Endothelial cell of umbilical vein (primary cell): Measurements from ENCODE around the gene DUSP22. TPM values are rescaled to one million over a fixed set of nuclear protein-coding genes. Genes with fewer than 3 reads are reported as not detected.
"Not testable (repeated sequence)": the region's sequence is repeated elsewhere in the genome, so short reads cannot be mapped to it uniquely, and the experiment has no call there.

Source experiments
- BruUV-seq: library from RNA; stranded (reverse); fragments of 400-500 nt; replicated peaks from 2 replicates; lab custom pipeline; 2021; lab: Mats Ljungman, UMichigan
- CTCF ChIA-PET: fragments of 300-600, 350-600 bp; sonication (Branson Sonifier 250); formaldehyde crosslinking; loops from one replicate; lab custom pipeline; 2021; ENCODE audit warnings: antibody characterized with exemption, inconsistent platforms; lab: Charles Lee
- POLR2A ChIA-PET: fragments of 300-600, 350-600 bp; sonication (Branson Sonifier 250); formaldehyde crosslinking; loops from one replicate; lab custom pipeline; 2021; ENCODE audit warnings: antibody characterized with exemption, inconsistent platforms; lab: Charles Lee
- DNase-seq: peaks from one replicate; pipeline ENCODE4 v3.0.0-alpha.2; 2011; ENCODE audit warnings: low read depth, low spot score
- FAIRE-seq: peaks from 2 replicates; lab custom pipeline; 2011; peaks lifted over from hg19 to GRCh38; lab: Jason Lieb, UNC
- H2AFZ ChIP-seq: 2 replicates; pipeline ENCODE4 v1.6.0; 2012; ENCODE audit warnings: low read depth, low read length, control low read depth, inconsistent platforms
- H3K27ac ChIP-seq: 2 replicates; pipeline ENCODE4 v1.5.1; 2011; ENCODE audit warnings: low read depth, mild to moderate bottlenecking, control low read depth, low read length, moderate library complexity; ENCODE audit not compliant: insufficient read depth
- H3K27me3 ChIP-seq, 2 experiments: 2 replicates each; pipeline versions ENCODE4 v1.6.0 to v1.6.1; 2011; ENCODE audit warnings: low read length in 2 of 2, mixed read lengths in 1 of 2; ENCODE audit not compliant: control insufficient read depth in 2 of 2, insufficient read depth in 2 of 2
- H3K36me3 ChIP-seq, 2 experiments: 2 replicates in 1 of 2; 3 replicates in 1 of 2; pipeline ENCODE4 v1.5.1; 2011; ENCODE audit warnings: low read length in 2 of 2, mild to moderate bottlenecking in 1 of 2, moderate library complexity in 1 of 2; ENCODE audit not compliant: control insufficient read depth in 2 of 2, insufficient read depth in 2 of 2; ENCODE audit errors: extremely low read depth in 1 of 2
- H3K4me1 ChIP-seq: 3 replicates; pipeline ENCODE4 v1.5.1; 2011; ENCODE audit warnings: mild to moderate bottlenecking, low read length; ENCODE audit not compliant: control insufficient read depth, insufficient read depth; ENCODE audit errors: extremely low read depth
- H3K4me2 ChIP-seq: 2 replicates; pipeline ENCODE4 v1.6.1; 2011; ENCODE audit warnings: low read length, control low read depth, mixed read lengths; ENCODE audit not compliant: insufficient read depth
- H3K4me3 ChIP-seq, 3 experiments: fragments of 200-600 bp in 1 of 3; sonication (generic), shearing (Covaris generic) in 1 of 3; replicated peaks in 1 of 3; 2 replicates each; pipeline ENCODE4 v1.5.1; 2011 to 2016; ENCODE audit warnings: control low read depth in 3 of 3, low read length in 3 of 3, mild to moderate bottlenecking in 2 of 3, inconsistent platforms in 1 of 3, low read depth in 1 of 3, moderate library complexity in 1 of 3; ENCODE audit not compliant: insufficient read depth in 1 of 3
- H3K79me2 ChIP-seq: 2 replicates; pipeline ENCODE4 v1.6.0; 2012; ENCODE audit warnings: low read length, inconsistent platforms; ENCODE audit not compliant: control insufficient read depth, insufficient read depth
- H3K9ac ChIP-seq: replicated peaks from 2 replicates; pipeline ENCODE3; 2011; ENCODE audit warnings: low read length, control low read depth; ENCODE audit not compliant: insufficient read depth; ENCODE audit errors: extremely low read depth
- H3K9me1 ChIP-seq: replicated peaks from 3 replicates; pipeline ENCODE4 v1.6.0; 2011; ENCODE audit warnings: mild to moderate bottlenecking, low read length; ENCODE audit not compliant: control insufficient read depth, insufficient read depth; ENCODE audit errors: extremely low read depth
- H3K9me3 ChIP-seq: replicated peaks from 2 replicates; pipeline ENCODE4 v1.5.1; 2012; ENCODE audit warnings: low read length, inconsistent platforms; ENCODE audit not compliant: control insufficient read depth, insufficient read depth
- H4K20me1 ChIP-seq: replicated peaks from 2 replicates; pipeline ENCODE3; 2011; ENCODE audit warnings: mild to moderate bottlenecking, low read length; ENCODE audit not compliant: control insufficient read depth, insufficient read depth; ENCODE audit errors: extremely low read depth
- CTCF ChIP-seq, 2 donors: IDR thresholded peaks; 1 replicate in 1 of 2; 2 replicates in 1 of 2; pipeline ENCODE4 v1.5.1; 2011; ENCODE audit warnings: low read length in 2 of 2, mild to moderate bottlenecking in 2 of 2, moderate library complexity in 2 of 2, control low read depth in 1 of 2, inconsistent platforms in 1 of 2, low read depth in 1 of 2; ENCODE audit not compliant: insufficient read depth in 1 of 2; ENCODE audit errors: extremely low read depth in 1 of 2
- EZH2 ChIP-seq: IDR thresholded peaks from 2 replicates; pipeline ENCODE4 v1.6.1; 2012; ENCODE audit warnings: borderline replicate concordance, low read depth, mild to moderate bottlenecking, moderate library complexity, low read length, inconsistent platforms; ENCODE audit not compliant: severe bottlenecking
- FOS ChIP-seq: IDR thresholded peaks from 2 replicates; pipeline ENCODE4 v1.6.1; 2011; ENCODE audit warnings: mild to moderate bottlenecking, low read length, moderate library complexity, borderline replicate concordance; ENCODE audit not compliant: insufficient read depth
- GATA2 ChIP-seq: IDR thresholded peaks from 2 replicates; pipeline ENCODE4 v1.7.0; 2011; ENCODE audit warnings: low read depth, mild to moderate bottlenecking, moderate library complexity, mixed read lengths, low read length; ENCODE audit not compliant: insufficient read length, insufficient read depth
- JUN ChIP-seq: IDR thresholded peaks from 2 replicates; pipeline ENCODE4 v1.6.1; 2011; ENCODE audit warnings: borderline replicate concordance, low read depth; ENCODE audit not compliant: insufficient read length, insufficient read depth
- MAX ChIP-seq: IDR thresholded peaks from 2 replicates; pipeline ENCODE4 v1.6.1; 2011; ENCODE audit not compliant: insufficient read depth, insufficient read length
- MYC ChIP-seq: IDR thresholded peaks from one replicate; pipeline ENCODE4 v1.6.1; 2011; ENCODE audit warnings: mild to moderate bottlenecking, low read depth, low read length
- POLR2A ChIP-seq: IDR thresholded peaks from 2 replicates; pipeline ENCODE4 v1.6.1; 2012; ENCODE audit warnings: low read depth, mild to moderate bottlenecking, control low read depth, low read length
- POLR2AphosphoS5 ChIP-seq: IDR thresholded peaks from 2 replicates; pipeline ENCODE4 v1.6.1; 2012; ENCODE audit warnings: low read depth, mild to moderate bottlenecking, control low read depth, low read length, moderate library complexity; ENCODE audit not compliant: insufficient read depth
- dilution Hi-C: fragments of 300-500 bp; cut with MboI; formaldehyde crosslinking; loops from one replicate; pipeline ENCODE4 v1.15.0; 2019; ENCODE audit warnings: low sequenced_read_pairs; ENCODE audit not compliant: extremely low pct_ligation_motif_present
- intact Hi-C: fragments of 100-400 bp; cut with micrococcal nuclease; formaldehyde crosslinking; loops from one replicate; pipeline ENCODE4 v1.10.0; 2022
- polyA plus RNA-seq, 4 experiments: library from polyadenylated mRNA; depleted of rRNA in 3 of 4; stranded (reverse) in 3 of 4; unstranded in 1 of 4; fragments of >200 nt; gene quantifications; 2 replicates each; pipeline versions ENCODE4 v1.2.1 to v1.2.3, GENCODE V29; 2011 to 2012; ENCODE audit warnings: missing spikeins in 1 of 4
- total RNA-seq: library from RNA; stranded (reverse); gene quantifications from 2 replicates; pipeline ENCODE4 v1.2.3, GENCODE V29; 2021

The DUSP22 gene
- total and polyA plus RNA-seq, 2 donors (not counting 3 experiments of a cell fraction or from before 2014, with no cell fraction given): 23.2 to 33.9 TPM

- TF ChIP-seq MYC (no peak), EZH2 (no peak), FOS (no peak), GATA2 (no peak), MAX (no peak), CTCF (IDR thresholded peaks at IDR 0.05; ENCODE audit: extremely low read depth in 1 of 2, insufficient read depth in 1 of 2, low read depth in 1 of 2, low read length in 2 of 2) (no peak), JUN (no peak), POLR2AphosphoS5 (no peak), POLR2A (no peak)
- ChIA-PET POLR2A (no interaction called here), CTCF (interaction anchor here (1.2 kb wide), 1 partner anchor 28 kb away, joined by 3 read pairs; no protein-coding TSS in a partner anchor)
- Histone ChIP-seq H4K20me1 (no peaks in the 10 kb centered on the region), H3K27me3 (peaks cover 0 to 7% of the 10 kb centered on the region in 2 experiments), H2AFZ (no peak overlapping the region), H3K36me3 (no peaks in the 10 kb centered on the region), H3K79me2 (no peaks in the 10 kb centered on the region), H3K27ac (no peak overlapping the region), H3K9ac (no peak overlapping the region), H3K4me3 (no peak overlapping the region), H3K4me1 (no peaks in the 10 kb centered on the region), H3K4me2 (no peak overlapping the region), H3K9me3 (no peaks in the 10 kb centered on the region), H3K9me1 (no peaks in the 10 kb centered on the region)
- dilution Hi-C loops (no loop called here), intact Hi-C loops (no loop called here)
- BruUV-seq: no TSS peak
- DNase-seq (no peak), FAIRE-seq (peak; percentile 63)
These were observed 84.7 kb downstream of the DUSP22 start for GRCh38 chr6:376827-377640.

GRCh38 chr6:377641-378020 lies 85.3 kb downstream of the DUSP22 start:
- POLR2A ChIA-PET, H3K27me3 ChIP-seq, H3K9me1 ChIP-seq, H2AFZ ChIP-seq, H3K4me2 ChIP-seq, H3K4me1 ChIP-seq, CTCF ChIA-PET, intact Hi-C loops, FAIRE-seq, H3K27ac ChIP-seq, BruUV-seq, dilution Hi-C loops, H4K20me1 ChIP-seq, H3K36me3 ChIP-seq, H3K79me2 ChIP-seq, H3K9me3 ChIP-seq, H3K9ac ChIP-seq, H3K4me3 ChIP-seq, DNase-seq: not testable (repeated sequence)
